Nephron progenitor cell (in vitro differentiated cells): ENCODE results near the gene TELO2.

Experiments used
- DNase-seq: peaks from one replicate; pipeline ENCODE4 v3.0.0; 2021
- H3K27ac Mint-ChIP-seq: 2 replicates; pipeline ENCODE4 v1.8.0; 2021; ENCODE audit warnings: mild to moderate bottlenecking, moderate library complexity, mixed read lengths
- H3K27me3 Mint-ChIP-seq: 2 replicates; pipeline ENCODE4 v1.8.0; 2021; ENCODE audit warnings: mild to moderate bottlenecking, low read depth, mixed read lengths; ENCODE audit not compliant: poor library complexity
- H3K36me3 Mint-ChIP-seq: 2 replicates; pipeline ENCODE4 v1.8.0; 2021; ENCODE audit warnings: low read depth, mixed read lengths
- H3K4me1 Mint-ChIP-seq: 2 replicates; pipeline ENCODE4 v1.8.0; 2021; ENCODE audit warnings: mixed read lengths
- H3K4me3 Mint-ChIP-seq: 2 replicates; pipeline ENCODE4 v1.8.0; 2021; ENCODE audit warnings: mild to moderate bottlenecking, moderate library complexity, mixed read lengths
- H3K9me3 Mint-ChIP-seq: 2 replicates; pipeline ENCODE4 v1.8.0; 2021; ENCODE audit warnings: mild to moderate bottlenecking, moderate library complexity, mixed read lengths
- TF ChIP-seq, protein P1 (sequence below): fragments of 200-600 bp; sonication (generic); IDR thresholded peaks from 2 replicates; pipeline ENCODE4 v1.5.0; 2021; ENCODE audit warnings: antibody characterized with exemption

Gene TELO2

DNA sequence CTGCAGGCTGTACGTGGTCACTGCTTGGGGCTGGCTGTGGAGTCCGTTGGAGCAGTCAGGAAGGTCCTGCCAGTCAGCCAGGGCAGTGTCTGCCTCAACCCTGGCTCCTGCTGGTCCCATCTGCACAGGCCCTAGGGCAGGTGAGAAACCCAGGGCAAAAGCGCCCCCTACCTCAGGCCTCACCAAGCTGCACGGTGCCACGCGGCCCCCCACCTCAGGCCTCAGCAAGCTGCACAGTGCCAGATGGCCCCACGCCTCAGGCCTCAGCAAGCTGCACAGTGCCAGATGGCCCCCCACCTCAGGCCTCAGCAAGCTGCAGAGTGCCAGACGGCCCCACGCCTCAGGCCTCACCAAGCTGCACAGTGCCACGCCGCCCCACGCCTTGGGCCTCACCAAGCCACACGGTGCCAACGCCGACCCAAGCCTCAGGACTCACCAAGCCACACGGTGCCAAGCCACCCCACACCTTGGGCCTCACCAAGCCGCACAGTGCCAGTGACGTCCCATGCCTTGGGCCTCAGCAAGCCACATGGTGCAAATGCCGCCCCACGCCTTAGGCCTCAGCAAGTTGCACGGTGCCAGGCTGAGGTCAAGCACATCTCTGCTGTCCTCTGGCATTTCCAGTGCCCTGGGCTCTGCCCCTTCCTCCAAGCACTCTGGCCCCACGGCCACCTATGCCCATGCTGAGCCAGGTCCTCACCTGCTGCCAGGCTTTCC, 45.8 kb downstream of the TELO2 start:
- Mint-ChIP-seq H3K4me3 (no peak overlapping the region), H3K4me1 (peaks cover 39% of the 10 kb centered on the region)

DNA sequence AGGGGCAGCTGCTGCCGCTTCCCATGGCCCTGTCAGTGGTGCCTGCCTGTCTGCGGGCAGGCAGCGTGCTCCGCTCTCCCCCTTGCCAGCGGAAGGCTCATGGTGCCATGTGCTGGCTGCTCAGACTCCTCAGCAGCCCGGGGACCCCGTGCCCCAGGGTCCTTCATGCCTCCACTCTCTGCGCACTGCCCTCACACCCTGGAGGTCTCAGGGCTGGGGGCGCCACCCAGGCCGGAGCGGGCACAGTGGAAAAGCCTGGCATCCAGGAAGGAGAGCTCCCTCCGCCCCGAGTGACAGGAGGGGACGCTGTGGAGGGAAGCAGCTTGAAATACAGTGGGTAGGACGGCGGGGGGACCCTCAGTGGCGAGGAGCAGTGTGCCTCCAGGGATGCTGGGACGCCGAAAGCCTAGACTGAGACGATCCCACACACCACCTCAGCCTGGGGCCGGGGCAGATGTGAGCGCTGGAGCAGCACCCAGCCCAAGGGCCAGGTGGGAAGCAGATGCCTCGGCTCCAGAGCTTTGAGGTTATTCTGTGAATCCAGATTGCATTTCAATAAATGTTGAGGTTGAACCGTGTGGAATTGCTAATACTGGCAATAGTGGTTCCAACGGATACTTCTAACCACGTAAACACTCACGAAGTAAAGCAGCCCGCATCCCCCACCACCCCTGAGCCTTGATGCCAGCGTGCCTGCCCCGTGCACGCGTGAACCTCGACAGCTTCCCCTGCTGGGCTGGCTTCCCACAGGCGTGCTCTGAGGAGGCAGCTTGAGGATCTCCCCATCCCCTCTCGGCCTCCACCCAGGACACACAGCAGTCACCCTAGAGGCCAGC, 46.8 kb downstream of the TELO2 start:
- DNase-seq, result no peak
- Mint-ChIP-seq H3K4me3 (no peak overlapping the region), H3K4me1 (peaks cover 38% of the 10 kb centered on the region), H3K27me3 (no peaks in the 10 kb centered on the region), H3K9me3 (no peaks in the 10 kb centered on the region), H3K27ac (no peak overlapping the region), H3K36me3 (peaks cover 5% of the 10 kb centered on the region)
- TF ChIP-seq, protein P1, sequence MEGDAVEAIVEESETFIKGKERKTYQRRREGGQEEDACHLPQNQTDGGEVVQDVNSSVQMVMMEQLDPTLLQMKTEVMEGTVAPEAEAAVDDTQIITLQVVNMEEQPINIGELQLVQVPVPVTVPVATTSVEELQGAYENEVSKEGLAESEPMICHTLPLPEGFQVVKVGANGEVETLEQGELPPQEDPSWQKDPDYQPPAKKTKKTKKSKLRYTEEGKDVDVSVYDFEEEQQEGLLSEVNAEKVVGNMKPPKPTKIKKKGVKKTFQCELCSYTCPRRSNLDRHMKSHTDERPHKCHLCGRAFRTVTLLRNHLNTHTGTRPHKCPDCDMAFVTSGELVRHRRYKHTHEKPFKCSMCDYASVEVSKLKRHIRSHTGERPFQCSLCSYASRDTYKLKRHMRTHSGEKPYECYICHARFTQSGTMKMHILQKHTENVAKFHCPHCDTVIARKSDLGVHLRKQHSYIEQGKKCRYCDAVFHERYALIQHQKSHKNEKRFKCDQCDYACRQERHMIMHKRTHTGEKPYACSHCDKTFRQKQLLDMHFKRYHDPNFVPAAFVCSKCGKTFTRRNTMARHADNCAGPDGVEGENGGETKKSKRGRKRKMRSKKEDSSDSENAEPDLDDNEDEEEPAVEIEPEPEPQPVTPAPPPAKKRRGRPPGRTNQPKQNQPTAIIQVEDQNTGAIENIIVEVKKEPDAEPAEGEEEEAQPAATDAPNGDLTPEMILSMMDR, result no peak

More for the DNA sequence above, 45.8 kb downstream of the TELO2 start:
- TF ChIP-seq, protein P1, result no peak
- no peaks in the 10 kb centered on the region for H3K9me3 Mint-ChIP-seq
- no peak for DNase-seq
- peaks cover 5% of the 10 kb centered on the region for H3K36me3 Mint-ChIP-seq
- no peak overlapping the region for H3K27ac Mint-ChIP-seq
- no peaks in the 10 kb centered on the region for H3K27me3 Mint-ChIP-seq

DNA sequence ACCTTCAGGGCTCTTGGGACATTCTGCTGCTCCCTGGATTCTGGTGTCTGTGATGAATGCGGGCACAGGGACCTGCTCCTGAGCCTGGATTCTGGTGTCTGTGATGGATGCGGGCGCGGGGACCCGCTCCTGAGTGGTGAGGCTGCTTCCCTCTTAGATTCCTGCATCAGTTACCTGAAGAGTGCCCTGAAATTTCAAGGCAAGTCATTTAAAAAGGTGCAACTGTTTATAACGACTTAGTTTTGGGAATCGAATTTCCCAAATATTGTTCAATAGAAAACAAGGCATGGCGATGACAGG, 47.3 kb downstream of the TELO2 start:
- no peak for DNase-seq
- H3K4me3 Mint-ChIP-seq, result no peak overlapping the region
- peaks cover 5% of the 10 kb centered on the region for H3K27me3 Mint-ChIP-seq
- peaks cover 38% of the 10 kb centered on the region for H3K4me1 Mint-ChIP-seq
- no peaks in the 10 kb centered on the region for H3K9me3 Mint-ChIP-seq
- TF ChIP-seq, protein P1, result no peak
- H3K36me3 Mint-ChIP-seq, result peaks cover 5% of the 10 kb centered on the region
- H3K27ac Mint-ChIP-seq, result no peak overlapping the region

DNA sequence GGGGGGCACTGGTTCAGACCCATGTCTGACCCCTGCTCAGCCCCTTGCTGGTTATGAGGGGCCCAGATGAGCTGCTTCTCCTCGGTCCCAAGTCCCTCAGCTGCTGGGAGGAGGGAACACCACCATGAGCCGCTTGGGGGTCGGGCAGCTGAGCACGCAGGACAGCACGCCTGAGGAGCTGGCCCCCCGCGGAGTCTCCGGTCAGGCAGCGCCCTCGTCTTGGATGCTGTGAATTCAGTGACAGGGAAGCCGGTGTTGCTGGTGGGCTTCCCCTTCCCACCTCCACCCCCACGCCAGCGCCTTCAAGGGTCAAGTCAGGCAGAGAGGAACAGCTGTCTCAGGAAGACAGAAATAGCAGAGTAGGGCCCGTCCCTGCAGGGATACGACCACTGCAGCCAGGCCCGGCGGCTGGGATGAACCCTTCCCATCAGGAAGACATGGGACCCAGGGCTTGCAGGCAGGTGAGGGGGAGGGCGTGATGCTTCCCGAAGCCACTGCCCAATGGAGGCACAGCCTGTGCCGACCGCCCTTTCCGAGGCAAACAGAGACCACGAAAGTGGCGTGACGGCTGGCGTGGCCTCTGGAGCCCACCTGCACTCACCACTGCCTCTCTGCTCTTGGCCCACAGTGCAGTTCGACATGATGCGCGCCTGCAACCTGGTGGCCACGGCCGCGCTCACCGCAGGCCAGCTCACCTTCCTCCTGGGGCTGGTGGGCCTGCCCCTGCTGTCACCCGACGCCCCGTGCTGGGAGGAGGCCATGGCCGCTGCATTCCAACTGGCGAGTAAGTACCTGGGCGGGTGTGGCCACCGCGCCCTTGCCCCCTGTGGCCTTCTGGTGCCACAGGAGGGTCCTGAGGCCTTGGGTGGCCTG, 48.4 kb downstream of the TELO2 start:
- H3K27ac Mint-ChIP-seq, result no peak overlapping the region
- H3K4me1 Mint-ChIP-seq, result peaks cover 36% of the 10 kb centered on the region
- H3K4me3 Mint-ChIP-seq, result no peak overlapping the region
- peaks cover 6% of the 10 kb centered on the region for H3K27me3 Mint-ChIP-seq
- peaks cover 5% of the 10 kb centered on the region for H3K36me3 Mint-ChIP-seq
- no peaks in the 10 kb centered on the region for H3K9me3 Mint-ChIP-seq
- TF ChIP-seq, protein P1, result no peak
- DNase-seq, result no peak

DNA sequence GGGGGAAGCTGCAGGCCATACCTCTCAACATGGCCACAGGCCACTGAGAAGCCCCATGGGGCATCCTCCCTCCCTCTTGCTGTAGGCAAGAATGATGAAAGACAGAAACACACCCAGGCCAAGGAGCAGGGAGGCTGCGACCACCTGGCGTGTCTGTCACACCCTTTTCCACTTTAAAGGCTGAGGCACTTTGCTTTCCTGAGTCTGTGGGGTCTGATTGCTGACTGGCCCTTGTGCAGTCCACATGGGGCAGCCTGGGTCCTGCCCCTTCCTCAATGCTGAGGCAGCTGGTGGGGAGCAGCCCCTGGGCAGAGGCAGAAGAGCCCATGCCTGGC, 49.0 kb downstream of the TELO2 start:
- Mint-ChIP-seq H3K36me3 (peaks cover 5% of the 10 kb centered on the region), H3K9me3 (no peaks in the 10 kb centered on the region), H3K27ac (no peak overlapping the region), H3K4me3 (no peak overlapping the region), H3K4me1 (peaks cover 31% of the 10 kb centered on the region), H3K27me3 (peaks cover 6% of the 10 kb centered on the region)
- DNase-seq, result no peak
- TF ChIP-seq, protein P1, result no peak
